Lower leg skin (tissue), 4 donors: Measurements from ENCODE around the gene SCRT2. TPM values are rescaled to one million over a fixed set of nuclear protein-coding genes. Genes with fewer than 3 reads are reported as not detected.

Source experiments
- DNase-seq, 2 donors: peaks; one replicate each; pipeline ENCODE4 v3.0.0-alpha.2; 2019; ENCODE audit warnings: low spot score in 2 of 2
- H3K4me3 ChIP-seq: fragments of 200-600 bp; sonication (generic); 2 replicates; pipeline ENCODE4 v1.5.1; 2017; ENCODE audit warnings: mild to moderate bottlenecking, low read depth; ENCODE audit not compliant: poor library complexity, severe bottlenecking
- POLR2A ChIP-seq, 2 donors: fragments of 450-650 bp; IDR thresholded peaks; one replicate each; pipeline ENCODE4 v1.6.1; 2016 to 2017; ENCODE audit warnings: antibody characterized with exemption in 2 of 2, mild to moderate bottlenecking in 1 of 2, moderate library complexity in 1 of 2
- WGBS, 2 donors: methylation state at CpG; one replicate each; pipeline ENCODE4 v1.1.5; 2018; 5-methylcytosine and 5-hydroxymethylcytosine counted together
- intact Hi-C: fragments of 100-400 bp; cut with DNase I; formaldehyde crosslinking; loops from one replicate; pipeline ENCODE4 v1.15.0; 2023; ENCODE audit warnings: low total_unique reads
- total RNA-seq, 4 donors: library from RNA; depleted of rRNA; stranded (reverse); fragments of >200 nt; gene quantifications; one replicate each; pipeline ENCODE4 v1.1.0, GENCODE V29; 2016
- TF ChIP-seq, protein P1 (sequence below), 3 donors: fragments of 450-650 bp; IDR thresholded peaks; one replicate each; pipeline ENCODE4 v1.5.1; 2016; ENCODE audit warnings: antibody characterized with exemption in 3 of 3, mild to moderate bottlenecking in 3 of 3, moderate library complexity in 2 of 3

Gene SCRT2
- total RNA-seq, 4 donors from 2014 or later = not detected

DNA sequence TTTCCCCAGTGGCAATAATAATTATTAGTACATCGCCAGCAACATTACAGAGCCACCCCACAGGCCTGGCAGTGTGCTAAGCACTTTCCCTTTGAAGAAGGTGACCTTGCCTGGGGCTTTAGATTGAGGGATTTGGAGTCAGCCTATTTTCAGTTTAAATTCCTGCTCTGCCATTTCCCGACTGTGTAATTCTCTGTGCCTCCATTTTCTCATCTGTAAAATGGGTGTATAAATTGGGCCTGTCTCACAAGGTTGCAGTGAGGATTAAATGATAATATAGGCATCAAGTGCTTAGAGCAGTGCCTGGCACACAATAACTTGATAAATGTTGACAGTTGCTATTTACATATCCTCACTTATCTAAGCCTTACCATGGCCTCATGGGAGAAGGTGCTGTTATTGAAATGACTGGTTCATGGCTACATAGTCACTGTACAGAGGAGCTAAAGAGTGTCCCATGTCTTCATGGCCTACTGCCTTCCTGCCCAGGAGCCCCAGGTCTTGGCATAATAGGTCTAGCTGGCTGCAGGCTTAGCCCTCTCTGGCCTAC lies 5.1 kb upstream of the SCRT2 start:
- 69 to 71% methylated on average over 2 of the region's 2 CpGs for WGBS, 2 donors
- no peak for TF ChIP-seq POLR2A (IDR thresholded peaks at IDR 0.05)
- TF ChIP-seq, protein P1, sequence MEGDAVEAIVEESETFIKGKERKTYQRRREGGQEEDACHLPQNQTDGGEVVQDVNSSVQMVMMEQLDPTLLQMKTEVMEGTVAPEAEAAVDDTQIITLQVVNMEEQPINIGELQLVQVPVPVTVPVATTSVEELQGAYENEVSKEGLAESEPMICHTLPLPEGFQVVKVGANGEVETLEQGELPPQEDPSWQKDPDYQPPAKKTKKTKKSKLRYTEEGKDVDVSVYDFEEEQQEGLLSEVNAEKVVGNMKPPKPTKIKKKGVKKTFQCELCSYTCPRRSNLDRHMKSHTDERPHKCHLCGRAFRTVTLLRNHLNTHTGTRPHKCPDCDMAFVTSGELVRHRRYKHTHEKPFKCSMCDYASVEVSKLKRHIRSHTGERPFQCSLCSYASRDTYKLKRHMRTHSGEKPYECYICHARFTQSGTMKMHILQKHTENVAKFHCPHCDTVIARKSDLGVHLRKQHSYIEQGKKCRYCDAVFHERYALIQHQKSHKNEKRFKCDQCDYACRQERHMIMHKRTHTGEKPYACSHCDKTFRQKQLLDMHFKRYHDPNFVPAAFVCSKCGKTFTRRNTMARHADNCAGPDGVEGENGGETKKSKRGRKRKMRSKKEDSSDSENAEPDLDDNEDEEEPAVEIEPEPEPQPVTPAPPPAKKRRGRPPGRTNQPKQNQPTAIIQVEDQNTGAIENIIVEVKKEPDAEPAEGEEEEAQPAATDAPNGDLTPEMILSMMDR (IDR thresholded peaks at IDR 0.05) = no peak
- no peak for DNase-seq
- intact Hi-C loops = no loop called here
- H3K4me3 ChIP-seq = no peak overlapping the region

DNA sequence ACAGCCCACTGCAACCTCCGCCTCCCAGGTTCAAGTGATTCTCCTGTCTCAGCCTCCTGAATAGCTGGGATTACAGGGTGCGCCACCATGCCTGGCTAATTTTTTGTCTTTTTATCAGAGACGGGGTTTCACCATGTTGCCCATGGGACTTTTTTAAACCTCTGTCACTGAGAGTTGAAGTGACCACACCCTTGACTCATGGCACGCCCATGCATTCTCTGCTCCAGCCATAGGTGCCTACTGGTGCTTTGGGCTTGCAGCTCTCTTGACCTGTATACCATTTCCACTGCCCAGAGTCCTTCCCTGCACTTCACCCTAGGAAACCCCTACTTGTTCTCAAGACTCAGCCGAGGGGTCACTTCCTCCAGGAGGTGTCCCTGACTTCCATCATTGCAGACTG lies 2.4 kb upstream of the SCRT2 start:
- no peak for DNase-seq
- intact Hi-C loops = no loop called here
- no peak for TF ChIP-seq POLR2A (IDR thresholded peaks at IDR 0.05)
- TF ChIP-seq, protein P1 (IDR thresholded peaks at IDR 0.05) = no peak
- H3K4me3 ChIP-seq = no peak overlapping the region
- WGBS, 2 donors = 80 to 83% methylated on average over 5 of the region's 5 CpGs

DNA sequence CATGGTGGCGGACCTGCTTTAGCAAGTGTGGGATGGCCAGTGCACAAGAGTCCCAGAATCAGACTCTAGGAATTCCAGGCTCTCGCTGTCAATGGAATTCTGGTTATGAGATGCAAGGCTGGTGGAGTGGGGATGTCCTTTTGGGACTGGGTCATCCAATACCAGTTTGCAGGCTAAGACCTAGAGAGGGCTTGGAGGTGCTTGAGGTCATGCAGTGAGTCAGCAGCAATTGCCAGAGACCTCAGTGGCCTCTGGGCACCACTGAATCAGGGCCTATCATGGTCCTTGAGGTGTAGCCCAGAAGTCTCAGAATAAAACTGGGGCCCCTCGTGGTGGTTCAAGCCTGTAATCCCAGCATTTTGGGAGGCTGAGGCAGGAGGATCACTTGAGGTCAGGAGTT lies 1.4 kb upstream of the SCRT2 start:
- intact Hi-C loops = no loop called here
- no peak for DNase-seq
- H3K4me3 ChIP-seq = no peak overlapping the region
- no peak for TF ChIP-seq POLR2A (IDR thresholded peaks at IDR 0.05)
- TF ChIP-seq, protein P1 (IDR thresholded peaks at IDR 0.05) = no peak
- 57 to 83% methylated on average over 2 to 3 of the region's 3 CpGs for WGBS, 2 donors

DNA sequence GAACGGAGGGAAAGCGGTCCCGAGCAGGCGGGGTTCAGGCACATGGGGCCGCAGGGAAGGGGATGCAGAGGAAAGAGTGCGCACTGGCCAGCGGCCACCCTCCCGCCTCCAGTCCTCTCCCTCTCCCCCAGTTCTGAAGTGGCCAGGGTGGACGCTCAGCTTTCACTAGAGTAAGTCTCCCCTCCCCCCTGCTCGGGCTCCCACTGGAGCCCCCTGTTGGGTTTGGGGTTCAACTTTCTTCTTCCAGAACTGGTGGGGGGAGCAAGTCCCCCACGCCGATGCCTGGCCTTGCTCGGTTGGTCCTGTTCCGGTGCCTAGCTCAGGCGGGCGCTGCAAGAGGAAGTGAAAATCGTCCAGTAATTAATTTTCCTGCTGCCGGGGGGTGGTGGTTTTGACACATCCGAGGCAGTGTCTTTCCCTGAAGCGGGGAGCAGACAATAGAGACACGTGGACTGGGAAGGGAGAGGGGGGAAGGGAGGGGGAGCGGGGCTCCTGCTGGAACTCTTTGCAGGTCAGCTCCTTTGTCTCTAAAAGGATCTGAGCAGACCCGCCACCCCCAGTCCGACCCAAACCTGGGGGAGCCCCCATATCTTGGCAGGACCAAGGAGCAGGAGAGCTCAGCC lies 824 bp upstream of the SCRT2 start:
- 2% methylated on average over 24 of the region's 24 CpGs for WGBS, 2 donors
- intact Hi-C loops = no loop called here
- DNase-seq = no peak
- no peak overlapping the region for H3K4me3 ChIP-seq
- no peak for TF ChIP-seq POLR2A (IDR thresholded peaks at IDR 0.05)
- TF ChIP-seq, protein P1 (IDR thresholded peaks at IDR 0.05) = no peak

DNA sequence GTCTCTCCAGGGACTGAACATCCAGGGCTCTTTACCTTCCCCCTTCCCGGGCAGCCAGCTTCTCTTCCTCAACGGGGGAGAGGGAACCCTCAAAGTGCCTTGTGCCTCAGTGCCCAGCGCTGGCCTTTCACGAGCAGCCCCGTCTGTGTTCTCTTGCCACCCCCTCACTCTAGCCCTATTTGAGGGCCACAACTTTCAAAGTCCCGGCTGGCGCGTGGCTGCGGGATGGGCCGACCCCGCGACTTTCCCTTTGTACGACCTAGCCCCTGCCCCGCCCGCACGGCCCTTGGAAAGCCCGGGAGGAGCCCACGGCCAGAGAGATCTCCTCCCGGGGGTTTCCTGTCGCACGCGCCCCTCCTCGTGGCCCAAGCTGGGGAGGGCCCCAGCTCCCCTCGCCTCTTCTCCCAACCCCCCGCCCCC lies 559 bp downstream of the SCRT2 start:
- TF ChIP-seq POLR2A (IDR thresholded peaks at IDR 0.05) = no peak
- intact Hi-C loops = no loop called here
- DNase-seq = no peak
- WGBS, 2 donors = 5 to 9% methylated on average over 15 to 20 of the region's 25 CpGs
- no peak overlapping the region for H3K4me3 ChIP-seq

DNA sequence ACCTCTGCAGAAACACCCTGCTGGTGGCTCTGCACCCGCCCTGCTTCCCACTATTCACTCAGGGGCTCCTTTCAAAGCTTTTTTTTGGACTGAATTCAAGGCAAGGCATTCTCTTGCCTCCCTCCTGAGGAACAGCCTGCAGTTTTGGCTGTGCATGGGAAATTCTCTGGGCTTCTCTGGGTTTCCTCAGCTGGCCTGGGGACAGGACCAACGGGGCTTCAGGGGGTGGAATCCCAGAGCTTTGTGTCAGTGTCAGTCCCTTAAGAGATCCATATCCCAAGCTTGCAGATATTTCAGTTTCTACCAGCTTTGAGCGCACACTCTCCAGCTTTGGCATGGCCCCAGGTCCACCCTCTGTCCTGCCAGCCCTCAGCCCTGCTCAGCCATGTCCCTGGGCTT lies 2.0 kb downstream of the SCRT2 start:
- TF ChIP-seq, protein P1 (IDR thresholded peaks at IDR 0.05) = no peak
- no peak for TF ChIP-seq POLR2A (IDR thresholded peaks at IDR 0.05)
- 50 to 56% methylated on average over 3 of the region's 3 CpGs for WGBS, 2 donors
- no peak overlapping the region for H3K4me3 ChIP-seq
- DNase-seq = no peak
- intact Hi-C loops = no loop called here
